Liver (tissue), 9 donors: ENCODE data around the gene SNAPC4. TPM values are rescaled to one million over a fixed set of nuclear protein-coding genes. Genes with fewer than 3 reads are reported as not detected.

ENCODE experiments used
- DNase-seq: peaks from one replicate; pipeline ENCODE4 v3.0.0-alpha.2; 2017; ENCODE audit warnings: low spot score
- H3K27ac ChIP-seq, 2 donors: one replicate each; pipeline ENCODE4 v1.7.0; 2013; ENCODE audit warnings: inconsistent platforms in 2 of 2, low read length in 2 of 2, control low read depth in 1 of 2, low read depth in 1 of 2, mild to moderate bottlenecking in 1 of 2
- H3K27me3 ChIP-seq, 4 donors: one replicate each; pipeline versions ENCODE4 v1.6.1 to v1.7.0; 2013; ENCODE audit warnings: low read length in 3 of 4, inconsistent platforms in 1 of 4, mild to moderate bottlenecking in 1 of 4, moderate library complexity in 1 of 4; ENCODE audit not compliant: control insufficient read depth in 4 of 4, insufficient read depth in 4 of 4
- H3K36me3 ChIP-seq, 4 donors: one replicate each; pipeline versions ENCODE4 v1.6.1 to v1.7.0; 2013; ENCODE audit warnings: low read length in 3 of 4, mild to moderate bottlenecking in 3 of 4, low read depth in 1 of 4, moderate library complexity in 1 of 4; ENCODE audit not compliant: control insufficient read depth in 4 of 4, insufficient read depth in 3 of 4
- H3K4me1 ChIP-seq, 4 donors: one replicate each; pipeline versions ENCODE4 v1.6.1 to v1.7.0; 2013; ENCODE audit warnings: low read length in 3 of 4, mild to moderate bottlenecking in 3 of 4, moderate library complexity in 1 of 4; ENCODE audit not compliant: control insufficient read depth in 4 of 4, insufficient read depth in 4 of 4
- H3K4me3 ChIP-seq, 3 donors: one replicate each; pipeline versions ENCODE4 v1.6.1 to v1.7.0; 2013; ENCODE audit warnings: low read length in 3 of 3, control low read depth in 1 of 3, low read depth in 1 of 3, mild to moderate bottlenecking in 1 of 3
- H3K9ac ChIP-seq, 2 donors: one replicate each; pipeline ENCODE4 v1.7.0; 2013; ENCODE audit warnings: low read length in 2 of 2, mild to moderate bottlenecking in 2 of 2, moderate library complexity in 2 of 2, control low read depth in 1 of 2, low read depth in 1 of 2
- H3K9me3 ChIP-seq, 4 donors: one replicate each; pipeline versions ENCODE4 v1.6.1 to v1.7.0; 2013; ENCODE audit warnings: low read length in 3 of 4; ENCODE audit not compliant: control insufficient read depth in 4 of 4
- EGR1 ChIP-seq, 2 donors: IDR thresholded peaks; 2 replicates each; pipeline ENCODE4 v1.6.1; 2016 to 2018; ENCODE audit warnings: antibody characterized with exemption in 2 of 2, low read depth in 2 of 2
- FOXA1 ChIP-seq: IDR thresholded peaks from 2 replicates; pipeline ENCODE4 v1.6.1; 2016; ENCODE audit warnings: antibody characterized with exemption
- FOXA2 ChIP-seq: IDR thresholded peaks from 2 replicates; pipeline ENCODE4 v1.6.1; 2016; ENCODE audit warnings: antibody characterized with exemption
- GABPA ChIP-seq, 2 donors: IDR thresholded peaks in 1 of 2; conservative IDR thresholded peaks in 1 of 2; 2 replicates each; pipeline ENCODE4 v1.6.1; 2016; ENCODE audit warnings: antibody characterized with exemption in 2 of 2, mild to moderate bottlenecking in 1 of 2, moderate library complexity in 1 of 2
- HNF4A ChIP-seq, 2 donors: conservative IDR thresholded peaks; 2 replicates each; pipeline ENCODE4 v1.6.1; 2016; ENCODE audit warnings: antibody characterized with exemption in 2 of 2, mild to moderate bottlenecking in 2 of 2
- JUND ChIP-seq, 2 donors: IDR thresholded peaks; 2 replicates each; pipeline ENCODE4 v1.6.1; 2016; ENCODE audit warnings: antibody characterized with exemption in 2 of 2
- NR2F2 ChIP-seq: IDR thresholded peaks from 2 replicates; pipeline ENCODE4 v1.6.1; 2016; ENCODE audit warnings: antibody characterized with exemption
- RXRA ChIP-seq, 2 donors: IDR thresholded peaks; 2 replicates each; pipeline ENCODE4 v1.6.1; 2017 to 2018; ENCODE audit warnings: antibody characterized with exemption in 2 of 2, mild to moderate bottlenecking in 1 of 2
- SP1 ChIP-seq: IDR thresholded peaks from 2 replicates; pipeline ENCODE4 v1.6.1; 2018; ENCODE audit warnings: antibody characterized with exemption, mild to moderate bottlenecking
- TAF1 ChIP-seq: conservative IDR thresholded peaks from 2 replicates; pipeline ENCODE4 v1.6.1; 2016; ENCODE audit warnings: antibody characterized with exemption, mild to moderate bottlenecking
- YY1 ChIP-seq: IDR thresholded peaks from 2 replicates; pipeline ENCODE4 v1.6.1; 2016; ENCODE audit warnings: antibody characterized with exemption, mild to moderate bottlenecking
- WGBS: extraction: QIAGEN DNeasy Blood & Tissue Kit; methylation state at CpG from one replicate; pipeline ENCODE4 v1.1.7; 2013; 5-methylcytosine and 5-hydroxymethylcytosine counted together
- polyA plus RNA-seq, 2 donors: library from polyadenylated mRNA; stranded (reverse) in 1 of 2; unstranded in 1 of 2; fragments of 200-250 nt in 1 of 2; fragments of >200 nt in 1 of 2; fragmentation: Nextera tagmentation in 1 of 2; extraction: Ambion mirVana in 1 of 2; gene quantifications; one replicate each; pipeline versions ENCODE4 v1.2.1 to v1.2.3, GENCODE V29; 2013 to 2015
- total RNA-seq, 2 donors: library from RNA; depleted of rRNA; stranded (reverse); fragments of >200 nt; gene quantifications; one replicate each; pipeline ENCODE4 v1.2.3, GENCODE V29; 2014
- TF ChIP-seq, protein P1 (sequence below): IDR thresholded peaks from 2 replicates; pipeline ENCODE4 v1.6.1; 2016; ENCODE audit warnings: antibody characterized with exemption
- TF ChIP-seq, protein P2 (sequence below): IDR thresholded peaks from 2 replicates; pipeline ENCODE4 v1.6.1; 2016; ENCODE audit warnings: antibody characterized with exemption, mild to moderate bottlenecking
- donor health status: healthy.
- donor health status: healthy.
- donor health status: healthy.
- donor health status: healthy.
- donor health status: healthy.

SNAPC4 gene
- total and polyA plus RNA-seq, 4 donors, result 0.75 to 4.2 (median 3.1) TPM

- WGBS, result 61% methylated on average over 48 of the region's 48 CpGs
- Histone ChIP-seq H3K4me3 (no peak overlapping the region), H3K27ac (peak overlapping the region; percentile 83 to 93), H3K27me3 (no peaks in the 10 kb centered on the region), H3K36me3 (peaks cover 23 to 81% (median 47%) of the 10 kb centered on the region in 4 donors), H3K9ac (peak overlapping the region in 1 of 2 donors; percentile 49), H3K9me3 (no peaks in the 10 kb centered on the region), H3K4me1 (peaks cover 2 to 13% (median 7%) of the 10 kb centered on the region in 4 donors)
- TF ChIP-seq JUND (IDR thresholded peaks at IDR 0.05) (peak in 1 of 2 donors; percentile 72), NR2F2 (no peak), FOXA2 (peak; percentile 75), FOXA1 (peak; percentile 61), GABPA (IDR thresholded peaks at IDR 0.05 in 1 of 2, conservative IDR thresholded peaks at IDR 0.05 in 1 of 2) (peak in 1 of 2 donors; percentile 81), EGR1 (IDR thresholded peaks at IDR 0.05; ENCODE audit: low read depth in 2 of 2) (peak; percentile 98 to 100), SP1 (peak; percentile 79), YY1 (peak; percentile 92), HNF4A (conservative IDR thresholded peaks at IDR 0.05) (peak; percentile 69 to 96), TAF1 (no peak), RXRA (IDR thresholded peaks at IDR 0.05) (peak in 1 of 2 donors; percentile 89)
- TF ChIP-seq, protein P1, sequence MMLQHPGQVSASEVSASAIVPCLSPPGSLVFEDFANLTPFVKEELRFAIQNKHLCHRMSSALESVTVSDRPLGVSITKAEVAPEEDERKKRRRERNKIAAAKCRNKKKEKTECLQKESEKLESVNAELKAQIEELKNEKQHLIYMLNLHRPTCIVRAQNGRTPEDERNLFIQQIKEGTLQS, result no peak
- TF ChIP-seq, protein P2, sequence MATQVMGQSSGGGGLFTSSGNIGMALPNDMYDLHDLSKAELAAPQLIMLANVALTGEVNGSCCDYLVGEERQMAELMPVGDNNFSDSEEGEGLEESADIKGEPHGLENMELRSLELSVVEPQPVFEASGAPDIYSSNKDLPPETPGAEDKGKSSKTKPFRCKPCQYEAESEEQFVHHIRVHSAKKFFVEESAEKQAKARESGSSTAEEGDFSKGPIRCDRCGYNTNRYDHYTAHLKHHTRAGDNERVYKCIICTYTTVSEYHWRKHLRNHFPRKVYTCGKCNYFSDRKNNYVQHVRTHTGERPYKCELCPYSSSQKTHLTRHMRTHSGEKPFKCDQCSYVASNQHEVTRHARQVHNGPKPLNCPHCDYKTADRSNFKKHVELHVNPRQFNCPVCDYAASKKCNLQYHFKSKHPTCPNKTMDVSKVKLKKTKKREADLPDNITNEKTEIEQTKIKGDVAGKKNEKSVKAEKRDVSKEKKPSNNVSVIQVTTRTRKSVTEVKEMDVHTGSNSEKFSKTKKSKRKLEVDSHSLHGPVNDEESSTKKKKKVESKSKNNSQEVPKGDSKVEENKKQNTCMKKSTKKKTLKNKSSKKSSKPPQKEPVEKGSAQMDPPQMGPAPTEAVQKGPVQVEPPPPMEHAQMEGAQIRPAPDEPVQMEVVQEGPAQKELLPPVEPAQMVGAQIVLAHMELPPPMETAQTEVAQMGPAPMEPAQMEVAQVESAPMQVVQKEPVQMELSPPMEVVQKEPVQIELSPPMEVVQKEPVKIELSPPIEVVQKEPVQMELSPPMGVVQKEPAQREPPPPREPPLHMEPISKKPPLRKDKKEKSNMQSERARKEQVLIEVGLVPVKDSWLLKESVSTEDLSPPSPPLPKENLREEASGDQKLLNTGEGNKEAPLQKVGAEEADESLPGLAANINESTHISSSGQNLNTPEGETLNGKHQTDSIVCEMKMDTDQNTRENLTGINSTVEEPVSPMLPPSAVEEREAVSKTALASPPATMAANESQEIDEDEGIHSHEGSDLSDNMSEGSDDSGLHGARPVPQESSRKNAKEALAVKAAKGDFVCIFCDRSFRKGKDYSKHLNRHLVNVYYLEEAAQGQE, result peak; percentile 70
- DNase-seq, result no peak
Observed at GRCh38 chr9:136418182-136419091, 18.5 kb upstream of the SNAPC4 start.

DNA sequence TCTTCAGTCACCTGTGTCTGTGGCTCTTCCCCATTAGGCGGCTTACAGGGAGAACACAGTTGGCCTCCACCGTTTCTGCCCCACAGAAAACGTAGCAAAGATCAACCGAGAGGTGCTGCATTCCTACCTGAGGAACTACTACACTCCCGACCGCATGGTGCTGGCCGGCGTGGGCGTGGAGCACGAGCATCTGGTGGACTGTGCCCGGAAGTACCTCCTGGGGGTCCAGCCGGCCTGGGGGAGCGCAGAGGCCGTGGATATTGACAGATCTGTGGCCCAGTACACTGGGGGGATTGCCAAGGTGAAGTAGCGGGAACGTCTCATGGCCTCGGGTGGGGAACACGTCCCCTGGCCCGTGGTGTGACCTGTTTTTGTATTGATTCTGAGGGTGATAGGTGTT lies 16.9 kb upstream of the SNAPC4 start:
- WGBS, result 94% methylated on average over 19 of the region's 19 CpGs

More for the DNA sequence above, 16.9 kb upstream of the SNAPC4 start:
- TF ChIP-seq, protein P2, result no peak
- TF ChIP-seq EGR1 (IDR thresholded peaks at IDR 0.05; ENCODE audit: low read depth in 2 of 2), result no peak
- no peak overlapping the region for H3K9ac ChIP-seq
- no peak for DNase-seq
- H3K9me3 ChIP-seq, result no peaks in the 10 kb centered on the region
- H3K4me3 ChIP-seq, result no peak overlapping the region
- H3K27me3 ChIP-seq, result no peaks in the 10 kb centered on the region
- H3K36me3 ChIP-seq, result peaks cover 21 to 76% (median 41%) of the 10 kb centered on the region in 4 donors
- H3K27ac ChIP-seq, result no peak overlapping the region
- H3K4me1 ChIP-seq, result peaks cover 2 to 14% (median 9%) of the 10 kb centered on the region in 4 donors
